ENCODE results near the gene NFIA. TPM values are rescaled to one million over a fixed set of nuclear protein-coding genes. Genes with fewer than 3 reads are reported as not detected.

Gene NFIA
- total RNA-seq, 1 experiment from 2014 or later, result 12.7 TPM

- ChIA-PET CTCF (no interaction called here), POLR2A (ENCODE audit: unreplicated experiment) (no interaction called here)
- no TSS peak for BruUV-seq (replicated peaks)
- Histone ChIP-seq H3K9me3 (ENCODE audit: low read length) (no peaks in the 10 kb centered on the region), H3K4me1 (ENCODE audit: insufficient read depth, low read length) (peaks cover 23% of the 10 kb centered on the region), H3K79me2 (ENCODE audit: low read length) (no peaks in the 10 kb centered on the region), H4K20me1 (ENCODE audit: low read length) (no peaks in the 10 kb centered on the region), H3K36me3 (ENCODE audit: low read depth, low read length) (no peaks in the 10 kb centered on the region), H3F3A (ENCODE audit: low read length, unreplicated experiment) (no peaks in the 10 kb centered on the region), H2AFZ (ENCODE audit: low read length) (no peak overlapping the region), H3K4me3 (ENCODE audit: low read length) (no peak overlapping the region), H3K4me2 (ENCODE audit: low read length) (no peak overlapping the region), H3K9ac (ENCODE audit: low read length) (no peak overlapping the region), H3K27ac (ENCODE audit: low read length) (no peak overlapping the region), H3K9me2 (replicated peaks; ENCODE audit: low read length) (no peaks in the 10 kb centered on the region), H3K27me3 (ENCODE audit: low read length) (no peaks in the 10 kb centered on the region)
- ATAC-seq (no peak), DNase-seq (no peak)
- intact Hi-C loops (cut with micrococcal nuclease), result no loop called here
- no peak for TF ChIP-seq EZH2phosphoT487 (IDR thresholded peaks at IDR 0.05; ENCODE audit: borderline replicate concordance, low read length)
- TF ChIP-seq EZH2 (IDR thresholded peaks at IDR 0.05; ENCODE audit: low read length, unreplicated experiment), result no peak
- TF ChIP-seq, protein P1, sequence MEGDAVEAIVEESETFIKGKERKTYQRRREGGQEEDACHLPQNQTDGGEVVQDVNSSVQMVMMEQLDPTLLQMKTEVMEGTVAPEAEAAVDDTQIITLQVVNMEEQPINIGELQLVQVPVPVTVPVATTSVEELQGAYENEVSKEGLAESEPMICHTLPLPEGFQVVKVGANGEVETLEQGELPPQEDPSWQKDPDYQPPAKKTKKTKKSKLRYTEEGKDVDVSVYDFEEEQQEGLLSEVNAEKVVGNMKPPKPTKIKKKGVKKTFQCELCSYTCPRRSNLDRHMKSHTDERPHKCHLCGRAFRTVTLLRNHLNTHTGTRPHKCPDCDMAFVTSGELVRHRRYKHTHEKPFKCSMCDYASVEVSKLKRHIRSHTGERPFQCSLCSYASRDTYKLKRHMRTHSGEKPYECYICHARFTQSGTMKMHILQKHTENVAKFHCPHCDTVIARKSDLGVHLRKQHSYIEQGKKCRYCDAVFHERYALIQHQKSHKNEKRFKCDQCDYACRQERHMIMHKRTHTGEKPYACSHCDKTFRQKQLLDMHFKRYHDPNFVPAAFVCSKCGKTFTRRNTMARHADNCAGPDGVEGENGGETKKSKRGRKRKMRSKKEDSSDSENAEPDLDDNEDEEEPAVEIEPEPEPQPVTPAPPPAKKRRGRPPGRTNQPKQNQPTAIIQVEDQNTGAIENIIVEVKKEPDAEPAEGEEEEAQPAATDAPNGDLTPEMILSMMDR (conservative IDR thresholded peaks at IDR 0.05; ENCODE audit: low read depth, low read length), result no peak
These were observed 345.1 kb downstream of the NFIA start for GRCh38 chr1:61427510-61427909.

- H4K20me1 ChIP-seq (ENCODE audit: low read length), result no peaks in the 10 kb centered on the region
- ChIA-PET CTCF (no interaction called here), POLR2A (ENCODE audit: unreplicated experiment) (no interaction called here)
- no peak overlapping the region for H3K4me2 ChIP-seq (ENCODE audit: low read length)
- no peaks in the 10 kb centered on the region for H3K36me3 ChIP-seq (ENCODE audit: low read depth, low read length)
- no peaks in the 10 kb centered on the region for H3K9me2 ChIP-seq (replicated peaks; ENCODE audit: low read length)
- intact Hi-C loops (cut with micrococcal nuclease), result no loop called here
- TF ChIP-seq EZH2 (IDR thresholded peaks at IDR 0.05; ENCODE audit: low read length, unreplicated experiment) (no peak), EZH2phosphoT487 (IDR thresholded peaks at IDR 0.05; ENCODE audit: borderline replicate concordance, low read length) (no peak)
- TF ChIP-seq, protein P1 (conservative IDR thresholded peaks at IDR 0.05; ENCODE audit: low read depth, low read length), result no peak
- no peak overlapping the region for H3K9ac ChIP-seq (ENCODE audit: low read length)
- no peaks in the 10 kb centered on the region for H3F3A ChIP-seq (ENCODE audit: low read length, unreplicated experiment)
- H3K4me3 ChIP-seq (ENCODE audit: low read length), result no peak overlapping the region
- H3K9me3 ChIP-seq (ENCODE audit: low read length), result no peaks in the 10 kb centered on the region
- DNase-seq (no peak), ATAC-seq (no peak)
- no peaks in the 10 kb centered on the region for H3K79me2 ChIP-seq (ENCODE audit: low read length)
- no peak overlapping the region for H3K27ac ChIP-seq (ENCODE audit: low read length)
- H2AFZ ChIP-seq (ENCODE audit: low read length), result no peak overlapping the region
- H3K4me1 ChIP-seq (ENCODE audit: insufficient read depth, low read length), result peaks cover 23% of the 10 kb centered on the region
- BruUV-seq (replicated peaks), result no TSS peak
- H3K27me3 ChIP-seq (ENCODE audit: low read length), result no peaks in the 10 kb centered on the region
These were observed 345.8 kb downstream of the NFIA start for GRCh38 chr1:61428146-61428545.

DNA sequence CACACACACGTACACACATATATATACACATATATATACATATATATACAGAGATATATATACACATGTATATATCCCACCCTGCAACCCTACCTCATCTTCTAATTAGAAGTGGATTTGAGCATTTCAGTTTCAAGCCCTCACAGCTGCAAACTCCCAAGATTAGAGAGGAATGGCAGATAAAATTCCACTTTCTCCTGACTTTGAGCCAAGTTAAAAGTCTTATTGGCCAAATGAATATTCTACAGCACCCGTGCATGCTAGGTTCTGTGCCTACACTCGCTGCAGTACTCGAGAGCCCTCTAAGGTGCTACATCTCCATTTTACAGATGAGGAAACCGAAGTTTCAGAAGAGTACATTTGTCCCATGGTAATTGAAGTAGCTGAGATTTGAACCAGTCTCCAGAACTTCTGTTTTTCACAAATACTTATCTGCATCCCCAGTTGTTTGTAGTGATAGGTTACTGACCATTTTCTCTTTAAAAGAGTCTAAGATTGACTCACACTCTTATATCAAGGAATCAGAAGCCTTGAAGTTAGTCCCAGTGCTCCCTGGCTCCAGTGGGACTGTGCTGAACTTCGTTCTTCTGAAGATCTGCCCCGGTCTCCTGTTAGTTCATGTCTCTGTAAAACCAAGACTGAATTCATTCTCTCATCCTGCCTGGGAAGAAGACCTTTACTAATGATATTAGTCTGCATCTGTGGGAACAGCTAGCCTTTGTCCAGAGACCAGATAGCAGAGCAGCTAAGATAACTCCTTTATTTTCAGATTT lies 350.4 kb downstream of the NFIA start:
- no peak overlapping the region for H3K27ac ChIP-seq (ENCODE audit: low read length)
- no peaks in the 10 kb centered on the region for H3F3A ChIP-seq (ENCODE audit: low read length, unreplicated experiment)
- intact Hi-C loops (cut with micrococcal nuclease), result no loop called here
- H3K9me2 ChIP-seq (replicated peaks; ENCODE audit: low read length), result no peaks in the 10 kb centered on the region
- no peak overlapping the region for H2AFZ ChIP-seq (ENCODE audit: low read length)
- no peak for DNase-seq
- TF ChIP-seq EZH2phosphoT487 (IDR thresholded peaks at IDR 0.05; ENCODE audit: borderline replicate concordance, low read length) (no peak), EZH2 (IDR thresholded peaks at IDR 0.05; ENCODE audit: low read length, unreplicated experiment) (no peak)
- TF ChIP-seq, protein P1 (conservative IDR thresholded peaks at IDR 0.05; ENCODE audit: low read depth, low read length), result no peak
- H3K36me3 ChIP-seq (ENCODE audit: low read depth, low read length), result no peaks in the 10 kb centered on the region
- no peak for ATAC-seq
- no peaks in the 10 kb centered on the region for H3K79me2 ChIP-seq (ENCODE audit: low read length)
- H3K4me2 ChIP-seq (ENCODE audit: low read length), result no peak overlapping the region
- no peak overlapping the region for H3K9ac ChIP-seq (ENCODE audit: low read length)
- CTCF ChIA-PET, result no interaction called here
- H3K9me3 ChIP-seq (ENCODE audit: low read length), result no peaks in the 10 kb centered on the region
- POLR2A ChIA-PET (ENCODE audit: unreplicated experiment), result no interaction called here
- H3K4me3 ChIP-seq (ENCODE audit: low read length), result no peak overlapping the region
- H3K27me3 ChIP-seq (ENCODE audit: low read length), result no peaks in the 10 kb centered on the region
- peaks cover 14% of the 10 kb centered on the region; the same call in 1 of the 2 replicates for H3K4me1 ChIP-seq (ENCODE audit: insufficient read depth, low read length)
- H4K20me1 ChIP-seq (ENCODE audit: low read length), result no peaks in the 10 kb centered on the region
- no TSS peak for BruUV-seq (replicated peaks)

Data from PC-3 (cell line).